H1 (cell line): ENCODE measurements around the gene RGS6. TPM values are rescaled to one million over a fixed set of nuclear protein-coding genes. Genes with fewer than 3 reads are reported as not detected.

ENCODE experiments used
- CTCF ChIA-PET: fragments of 300-600 bp; sonication (Branson Sonifier 250); formaldehyde crosslinking; loops from one replicate; lab custom pipeline; 2021; ENCODE audit not compliant: partially characterized antibody; lab: Charles Lee
- POLR2A ChIA-PET: fragments of 300-600 bp; sonication (Branson Sonifier 250); formaldehyde crosslinking; loops from one replicate; lab custom pipeline; 2021; ENCODE audit warnings: inconsistent platforms; ENCODE audit not compliant: partially characterized antibody; lab: Charles Lee
- DNase-seq, 2 experiments: peaks; one replicate each; pipeline versions ENCODE4 v3.0.0 to v3.0.0-alpha.2; 2010 to 2022; ENCODE audit warnings: low spot score in 2 of 2, low read depth in 1 of 2, mixed read lengths in 1 of 2
- FAIRE-seq: peaks from 2 replicates; lab custom pipeline; 2011; peaks lifted over from hg19 to GRCh38; lab: Jason Lieb, UNC
- H2AFZ ChIP-seq: 2 replicates; pipeline ENCODE4 v1.8.1; 2012; ENCODE audit warnings: low read length, inconsistent platforms
- H2AK5ac ChIP-seq: 2 replicates; pipeline ENCODE4 v1.6.1; 2013; ENCODE audit warnings: low read depth, low read length
- H2BK120ac ChIP-seq: replicated peaks from 2 replicates; pipeline ENCODE3; 2013; ENCODE audit warnings: low read depth, low read length, inconsistent platforms
- H2BK12ac ChIP-seq: 2 replicates; pipeline ENCODE4 v1.6.1; 2013; ENCODE audit warnings: low read depth, low read length
- H2BK15ac ChIP-seq: 2 replicates; pipeline ENCODE4 v1.6.1; 2013; ENCODE audit warnings: low read length
- H2BK20ac ChIP-seq: 2 replicates; pipeline ENCODE4 v1.6.1; 2013; ENCODE audit warnings: low read length
- H2BK5ac ChIP-seq: 2 replicates; pipeline ENCODE4 v1.6.1; 2013; ENCODE audit warnings: low read depth, low read length
- H3K14ac ChIP-seq: 2 replicates; pipeline ENCODE4 v1.6.1; 2013; ENCODE audit warnings: inconsistent platforms; ENCODE audit not compliant: insufficient read length
- H3K18ac ChIP-seq: 2 replicates; pipeline ENCODE4 v1.6.1; 2013; ENCODE audit warnings: low read length; ENCODE audit errors: extremely low read depth
- H3K23ac ChIP-seq: 2 replicates; pipeline ENCODE4 v1.6.1; 2013; ENCODE audit warnings: inconsistent platforms; ENCODE audit not compliant: insufficient read length
- H3K23me2 ChIP-seq: 2 replicates; pipeline ENCODE4 v1.6.1; 2013; ENCODE audit warnings: low read depth, low read length
- H3K27ac ChIP-seq: 2 replicates; pipeline ENCODE4 v1.6.1; 2011; ENCODE audit warnings: low read depth, low read length, inconsistent platforms
- H3K27me3 ChIP-seq, 4 experiments: replicated peaks in 1 of 4; 1 replicate in 1 of 4; 2 replicates in 3 of 4; pipeline versions ENCODE4 v1.6.1 to v1.8.1; 2011 to 2013; ENCODE audit warnings: low read length in 3 of 4, mild to moderate bottlenecking in 3 of 4, inconsistent platforms in 2 of 4, mixed read lengths in 2 of 4, moderate library complexity in 1 of 4; ENCODE audit not compliant: control insufficient read depth in 3 of 4, insufficient read depth in 3 of 4; ENCODE audit errors: extremely low read depth in 1 of 4
- H3K36me3 ChIP-seq, 4 experiments: 2 replicates each; pipeline versions ENCODE4 v1.6.1 to v1.8.1; 2011 to 2013; ENCODE audit warnings: mild to moderate bottlenecking in 4 of 4, low read length in 3 of 4, moderate library complexity in 2 of 4, control low read depth in 1 of 4, inconsistent platforms in 1 of 4; ENCODE audit not compliant: insufficient read depth in 4 of 4, control insufficient read depth in 2 of 4
- H3K4ac ChIP-seq: replicated peaks from 2 replicates; pipeline ENCODE3; 2013; ENCODE audit warnings: low read length, low read depth, mixed read lengths, inconsistent platforms; ENCODE audit not compliant: insufficient read length
- H3K4me1 ChIP-seq, 4 experiments: replicated peaks in 1 of 4; 1 replicate in 1 of 4; 2 replicates in 3 of 4; pipeline versions ENCODE4 v1.6.1 to v1.8.1; 2011 to 2013; ENCODE audit warnings: low read length in 3 of 4, inconsistent platforms in 2 of 4, mixed read lengths in 1 of 4; ENCODE audit not compliant: insufficient read depth in 4 of 4, control insufficient read depth in 3 of 4
- H3K4me2 ChIP-seq, 2 experiments: 2 replicates each; pipeline versions ENCODE4 v1.6.1 to v1.8.1; 2011 to 2013; ENCODE audit warnings: low read depth in 2 of 2, low read length in 2 of 2, control low read depth in 1 of 2, inconsistent platforms in 1 of 2, mild to moderate bottlenecking in 1 of 2; ENCODE audit not compliant: insufficient read depth in 1 of 2
- H3K4me3 ChIP-seq, 4 experiments: fragments of 200-600, 300-600 bp in 1 of 4; sonication (generic), shearing (Covaris generic), sonication (Bioruptor Twin) in 1 of 4; 2 replicates each; pipeline versions ENCODE4 v1.5.1 to v1.8.1; 2011 to 2016; ENCODE audit warnings: low read length in 4 of 4, low read depth in 3 of 4, control low read depth in 2 of 4, inconsistent platforms in 2 of 4, mild to moderate bottlenecking in 2 of 4, mixed read lengths in 1 of 4, moderate library complexity in 1 of 4; ENCODE audit not compliant: insufficient read depth in 2 of 4; ENCODE audit errors: extremely low read depth in 1 of 4
- H3K56ac ChIP-seq: replicated peaks from 2 replicates; pipeline ENCODE3; 2013; ENCODE audit warnings: low read depth, mild to moderate bottlenecking, mixed read lengths, low read length, inconsistent platforms; ENCODE audit not compliant: insufficient read length
- H3K79me1 ChIP-seq: 2 replicates; pipeline ENCODE4 v1.6.1; 2013; ENCODE audit warnings: low read depth, low read length, control low read depth
- H3K79me2 ChIP-seq, 2 experiments: 2 replicates each; pipeline versions ENCODE4 v1.6.1 to v1.8.1; 2012 to 2013; ENCODE audit warnings: low read length in 2 of 2, mild to moderate bottlenecking in 2 of 2, inconsistent platforms in 1 of 2; ENCODE audit not compliant: insufficient read depth in 2 of 2, control insufficient read depth in 1 of 2
- H3K9ac ChIP-seq, 4 experiments: replicated peaks in 1 of 4; 1 replicate in 1 of 4; 2 replicates in 3 of 4; pipeline versions ENCODE4 v1.6.1 to v1.8.1; 2011 to 2013; ENCODE audit warnings: low read depth in 3 of 4, low read length in 3 of 4, control low read depth in 2 of 4, mild to moderate bottlenecking in 2 of 4, moderate library complexity in 2 of 4, inconsistent platforms in 1 of 4; ENCODE audit errors: extremely low read depth in 1 of 4
- H3K9me3 ChIP-seq, 2 experiments: 2 replicates each; pipeline versions ENCODE4 v1.6.1 to v1.8.1; 2012 to 2013; ENCODE audit warnings: mild to moderate bottlenecking in 2 of 2, moderate library complexity in 2 of 2, control low read depth in 1 of 2, inconsistent platforms in 1 of 2, low read depth in 1 of 2, low read length in 1 of 2, mixed read lengths in 1 of 2; ENCODE audit not compliant: insufficient read depth in 2 of 2
- H4K20me1 ChIP-seq, 2 experiments: replicated peaks in 1 of 2; 2 replicates each; pipeline versions ENCODE3 to v1.8.1; 2011 to 2013; ENCODE audit warnings: inconsistent platforms in 2 of 2, low read length in 2 of 2, mild to moderate bottlenecking in 1 of 2; ENCODE audit not compliant: insufficient read depth in 2 of 2, control insufficient read depth in 1 of 2
- H4K5ac ChIP-seq: 2 replicates; pipeline ENCODE4 v1.6.1; 2013; ENCODE audit warnings: low read length, low read depth, mixed read lengths, inconsistent platforms; ENCODE audit not compliant: insufficient read length
- H4K8ac ChIP-seq: 2 replicates; pipeline ENCODE4 v1.8.0; 2013; ENCODE audit warnings: mild to moderate bottlenecking, moderate library complexity, low read length, inconsistent platforms; ENCODE audit not compliant: insufficient read depth; ENCODE audit errors: extremely low read depth
- H4K91ac ChIP-seq: replicated peaks from 2 replicates; pipeline ENCODE3; 2013; ENCODE audit warnings: low read length, mixed read lengths, inconsistent platforms; ENCODE audit not compliant: insufficient read length
- ASH2L ChIP-seq: fragments of 200-600, 300-600 bp; sonication (generic); IDR thresholded peaks from one replicate; pipeline ENCODE4 v1.7.1; 2017; ENCODE audit warnings: low read length
- ATF3 ChIP-seq: IDR thresholded peaks from 2 replicates; pipeline ENCODE4 v1.6.1; 2011; ENCODE audit warnings: low read depth, mild to moderate bottlenecking, low read length; ENCODE audit not compliant: insufficient read depth
- BACH1 ChIP-seq: IDR thresholded peaks from 2 replicates; pipeline ENCODE4 v1.6.1; 2012; ENCODE audit warnings: low read length, improper control_type of control experiment
- EP300 ChIP-seq, 2 experiments: IDR thresholded peaks; 1 replicate in 1 of 2; 2 replicates in 1 of 2; pipeline ENCODE4 v1.6.1; 2011 to 2012; ENCODE audit warnings: low read depth in 2 of 2, low read length in 2 of 2, mild to moderate bottlenecking in 2 of 2, borderline replicate concordance in 1 of 2, inconsistent platforms in 1 of 2, moderate library complexity in 1 of 2
- KDM4A ChIP-seq: IDR thresholded peaks from one replicate; pipeline ENCODE4 v1.7.1; 2012; ENCODE audit warnings: low read depth, mild to moderate bottlenecking, moderate library complexity, low read length, inconsistent platforms; ENCODE audit not compliant: severe bottlenecking
- KDM5A ChIP-seq: fragments of 200-600 bp; IDR thresholded peaks from 2 replicates; pipeline ENCODE4 v1.7.1; 2012; ENCODE audit warnings: mild to moderate bottlenecking, low read length, inconsistent platforms, mixed read lengths
- RXRA ChIP-seq: IDR thresholded peaks from 2 replicates; pipeline ENCODE4 v1.6.1; 2011; ENCODE audit warnings: low read depth, mild to moderate bottlenecking, low read length, moderate library complexity; ENCODE audit not compliant: insufficient read depth
- SAP30 ChIP-seq: fragments of 300-600 bp; sonication (generic); IDR thresholded peaks from 2 replicates; pipeline ENCODE4 v1.7.1; 2012; ENCODE audit warnings: low read length, moderate library complexity, mild to moderate bottlenecking, inconsistent platforms; ENCODE audit not compliant: insufficient read depth, insufficient replicate concordance
- TAF1 ChIP-seq: IDR thresholded peaks from 2 replicates; pipeline ENCODE4 v1.6.1; 2011; ENCODE audit warnings: mild to moderate bottlenecking, low read depth, low read length
- ZNF274 ChIP-seq: IDR thresholded peaks from 2 replicates; pipeline ENCODE4 v1.7.0; 2012; ENCODE audit warnings: low read length, borderline replicate concordance; ENCODE audit errors: extremely low read depth
- WGBS, 2 experiments: shearing (Covaris generic) in 1 of 2; methylation state at CpG; one replicate each; pipeline versions ENCODE4 v1.1.6 to v1.1.7; 2013 to 2015; ENCODE audit warnings: low lambda C conversion rate in 2 of 2, mixed read lengths in 2 of 2, inconsistent platforms in 1 of 2, low coverage in 1 of 2, missing lambda C conversion rate in 1 of 2; ENCODE audit not compliant: insufficient replicate concordance in 2 of 2, insufficient coverage in 1 of 2, insufficient read length in 1 of 2; ENCODE audit errors: extremely low coverage in 1 of 2, missing lambda C conversion rate in 1 of 2; 5-methylcytosine and 5-hydroxymethylcytosine counted together
- polyA plus RNA-seq, 7 experiments: library from polyadenylated mRNA; depleted of rRNA in 3 of 7; stranded (reverse) in 5 of 7; unstranded in 2 of 7; fragments of >200 nt in 5 of 7; fragments of 200-250 nt in 2 of 7; gene quantifications; 1 replicate in 5 of 7; 2 replicates in 1 of 7; 4 replicates in 1 of 7; pipeline versions ENCODE4 v1.2.1 to v1.2.3, GENCODE V29; 2011 to 2013; ENCODE audit warnings: missing spikeins in 2 of 7, mixed read lengths in 2 of 7
- total RNA-seq: library from RNA; stranded (reverse); fragmentation: NEBNext Ultra II Directional; extraction: Animal tissue kit (Norgen Biotek cat#: 25700); gene quantifications from 2 replicates; pipeline ENCODE4 v1.2.1, GENCODE V29; 2021
- TF ChIP-seq, protein P1 (sequence below), 3 experiments: IDR thresholded peaks; 1 replicate in 2 of 3; 2 replicates in 1 of 3; pipeline versions ENCODE4 v1.5.1 to v1.6.1; 2011; ENCODE audit warnings: low read length in 3 of 3, mild to moderate bottlenecking in 3 of 3, inconsistent platforms in 2 of 3, low read depth in 1 of 3, moderate library complexity in 1 of 3; ENCODE audit not compliant: insufficient read depth in 1 of 3; ENCODE audit errors: control extremely low read depth in 1 of 3

Gene RGS6
- total and polyA plus RNA-seq, 2 of the 8 experiments (the other 6 are each of a cell fraction or from before 2014, with no cell fraction given), result 0.26 to 1.1 TPM

DNA sequence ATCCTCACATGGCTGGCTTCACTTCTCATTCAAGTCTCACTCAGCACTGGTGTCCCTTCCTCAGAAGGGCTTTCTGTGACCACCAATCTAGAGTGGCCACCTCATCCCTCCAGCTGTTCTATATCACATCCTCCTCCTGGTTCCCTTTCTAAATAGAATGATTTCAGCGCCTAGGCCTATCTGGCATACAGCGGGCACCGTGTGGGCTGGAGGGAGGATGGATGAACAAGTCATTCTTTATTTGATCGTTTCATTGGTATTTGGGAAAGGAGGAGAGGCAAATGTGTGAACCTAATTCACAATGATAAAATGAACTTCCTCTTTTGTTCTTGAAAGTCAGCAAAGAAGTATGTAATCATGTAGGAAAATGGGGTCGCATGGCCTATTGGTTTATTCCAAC is 567.5 kb downstream of the RGS6 start:
- Histone ChIP-seq H2AK5ac (no peak overlapping the region), H3K4me1 (no peaks in the 10 kb centered on the region), H4K8ac (no peak overlapping the region), H2BK15ac (no peak overlapping the region), H3K36me3 (no peaks in the 10 kb centered on the region), H3K4ac (no peak overlapping the region), H2BK5ac (no peak overlapping the region), H3K27me3 (no peaks in the 10 kb centered on the region), H4K20me1 (no peaks in the 10 kb centered on the region), H3K4me3 (no peak overlapping the region), H3K9me3 (peaks cover 3 to 4% of the 10 kb centered on the region in 2 experiments; a peak in 2 of 4 replicates), H3K9ac (no peak overlapping the region), H3K79me1 (no peaks in the 10 kb centered on the region), H2AFZ (no peak overlapping the region), H3K56ac (no peak overlapping the region), H2BK20ac (no peak overlapping the region), H3K23me2 (no peaks in the 10 kb centered on the region), H3K14ac (no peak overlapping the region), H3K27ac (no peak overlapping the region), H4K91ac (no peak overlapping the region), H2BK12ac (no peak overlapping the region), H3K4me2 (no peak overlapping the region), H2BK120ac (no peak overlapping the region), H3K23ac (no peak overlapping the region), H3K18ac (no peak overlapping the region), H3K79me2 (no peaks in the 10 kb centered on the region), H4K5ac (no peak overlapping the region)
- POLR2A ChIA-PET, result interaction anchor here (0.6 kb wide), 1 partner anchor 388 kb away, joined by 3 read pairs; no protein-coding TSS in a partner anchor
- CTCF ChIA-PET, result interaction anchor here (0.8 to 1.9 kb wide), 2 partner anchors 13 to 17 kb away, joined by 4 to 11 read pairs; no protein-coding TSS in a partner anchor
- WGBS, 2 experiments, result 92% methylated on average over 5 of the region's 5 CpGs; no CpG with 5 or more reads in 1 of the 2 experiments
- FAIRE-seq (no peak), DNase-seq (no peak)
- TF ChIP-seq ZNF274 (no peak), EP300 (IDR thresholded peaks at IDR 0.05; ENCODE audit: borderline replicate concordance in 1 of 2, low read depth in 2 of 2, low read length in 2 of 2) (no peak), KDM4A (no peak), BACH1 (no peak), ATF3 (no peak), ASH2L (no peak), RXRA (no peak), KDM5A (no peak), SAP30 (no peak), TAF1 (no peak)
- TF ChIP-seq, protein P1, sequence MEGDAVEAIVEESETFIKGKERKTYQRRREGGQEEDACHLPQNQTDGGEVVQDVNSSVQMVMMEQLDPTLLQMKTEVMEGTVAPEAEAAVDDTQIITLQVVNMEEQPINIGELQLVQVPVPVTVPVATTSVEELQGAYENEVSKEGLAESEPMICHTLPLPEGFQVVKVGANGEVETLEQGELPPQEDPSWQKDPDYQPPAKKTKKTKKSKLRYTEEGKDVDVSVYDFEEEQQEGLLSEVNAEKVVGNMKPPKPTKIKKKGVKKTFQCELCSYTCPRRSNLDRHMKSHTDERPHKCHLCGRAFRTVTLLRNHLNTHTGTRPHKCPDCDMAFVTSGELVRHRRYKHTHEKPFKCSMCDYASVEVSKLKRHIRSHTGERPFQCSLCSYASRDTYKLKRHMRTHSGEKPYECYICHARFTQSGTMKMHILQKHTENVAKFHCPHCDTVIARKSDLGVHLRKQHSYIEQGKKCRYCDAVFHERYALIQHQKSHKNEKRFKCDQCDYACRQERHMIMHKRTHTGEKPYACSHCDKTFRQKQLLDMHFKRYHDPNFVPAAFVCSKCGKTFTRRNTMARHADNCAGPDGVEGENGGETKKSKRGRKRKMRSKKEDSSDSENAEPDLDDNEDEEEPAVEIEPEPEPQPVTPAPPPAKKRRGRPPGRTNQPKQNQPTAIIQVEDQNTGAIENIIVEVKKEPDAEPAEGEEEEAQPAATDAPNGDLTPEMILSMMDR (IDR thresholded peaks at IDR 0.05; ENCODE audit: control extremely low read depth in 1 of 3, insufficient read depth in 1 of 3, low read depth in 1 of 3, low read length in 3 of 3), result no peak
